Measurements from ENCODE around the gene MAGI2. TPM values are rescaled to one million over a fixed set of nuclear protein-coding genes. Genes with fewer than 3 reads are reported as not detected.

MAGI2 gene
- total and polyA plus RNA-seq, 9 donors, result 7.1 to 20.4 (median 18.7) TPM

- no peak for DNase-seq
- Histone ChIP-seq H3K4me3 (no peak overlapping the region), H3K9me3 (no peaks in the 10 kb centered on the region), H3K27ac (no peak overlapping the region), H3K4me1 (ENCODE audit: insufficient read depth) (peaks cover 2% of the 10 kb centered on the region), H3K27me3 (no peaks in the 10 kb centered on the region), H3K36me3 (no peaks in the 10 kb centered on the region)
- TF ChIP-seq POLR2A (IDR thresholded peaks at IDR 0.05) (no peak), EP300 (IDR thresholded peaks at IDR 0.05) (no peak), CTCF (IDR thresholded peaks at IDR 0.05) (no peak)
- intact Hi-C loops (cut with DNase I), result no loop called here
- WGBS, 3 donors, result 77 to 87% (median 77%) methylated on average over 6 of the region's 6 CpGs
Observed at GRCh38 chr7:78852951-78853350, 600.5 kb downstream of the MAGI2 start.

- 6 to 11% (median 10%) methylated on average over 3 of the region's 3 CpGs for WGBS, 3 donors
- no peak overlapping the region for H3K27ac ChIP-seq
- intact Hi-C loops (cut with DNase I), result no loop called here
- peaks cover 2% of the 10 kb centered on the region for H3K4me1 ChIP-seq (ENCODE audit: insufficient read depth)
- H3K36me3 ChIP-seq, result no peaks in the 10 kb centered on the region
- TF ChIP-seq EP300 (IDR thresholded peaks at IDR 0.05) (no peak), POLR2A (IDR thresholded peaks at IDR 0.05) (no peak), CTCF (IDR thresholded peaks at IDR 0.05) (no peak)
- DNase-seq, result no peak
- no peaks in the 10 kb centered on the region for H3K9me3 ChIP-seq
- H3K4me3 ChIP-seq, result no peak overlapping the region
- H3K27me3 ChIP-seq, result no peaks in the 10 kb centered on the region
Observed at GRCh38 chr7:78850093-78850740, 603.2 kb downstream of the MAGI2 start.

GRCh38 chr7:78845155-78845554 lies 608.3 kb downstream of the MAGI2 start:
- no peaks in the 10 kb centered on the region for H3K36me3 ChIP-seq
- H3K27ac ChIP-seq, result no peak overlapping the region
- intact Hi-C loops (cut with DNase I), result no loop called here
- DNase-seq, result no peak
- no peak for TF ChIP-seq CTCF (IDR thresholded peaks at IDR 0.05)
- TF ChIP-seq EP300 (IDR thresholded peaks at IDR 0.05), result no peak
- no peak for TF ChIP-seq POLR2A (IDR thresholded peaks at IDR 0.05)
- no peaks in the 10 kb centered on the region for H3K27me3 ChIP-seq
- 36 to 46% (median 44%) methylated on average over 1 of the region's 1 CpG for WGBS, 3 donors
- no peaks in the 10 kb centered on the region for H3K9me3 ChIP-seq
- H3K4me1 ChIP-seq (ENCODE audit: insufficient read depth), result no peaks in the 10 kb centered on the region
- no peak overlapping the region for H3K4me3 ChIP-seq

- intact Hi-C loops (cut with DNase I), result no loop called here
- no peak for TF ChIP-seq POLR2A (IDR thresholded peaks at IDR 0.05)
- no peak for DNase-seq
- 31 to 85% (median 43%) methylated on average over 2 of the region's 2 CpGs for WGBS, 3 donors
- Histone ChIP-seq H3K36me3 (no peaks in the 10 kb centered on the region), H3K27me3 (no peaks in the 10 kb centered on the region), H3K27ac (no peak overlapping the region), H3K4me1 (ENCODE audit: insufficient read depth) (no peaks in the 10 kb centered on the region), H3K4me3 (no peak overlapping the region), H3K9me3 (no peaks in the 10 kb centered on the region)
Observed at GRCh38 chr7:78842068-78842467, 611.4 kb downstream of the MAGI2 start.

- DNase-seq, result no peak
- TF ChIP-seq CTCF (IDR thresholded peaks at IDR 0.05) (no peak), POLR2A (IDR thresholded peaks at IDR 0.05) (no peak), EP300 (IDR thresholded peaks at IDR 0.05) (no peak)
- H3K36me3 ChIP-seq, result no peaks in the 10 kb centered on the region
- H3K4me1 ChIP-seq (ENCODE audit: insufficient read depth), result no peaks in the 10 kb centered on the region
- 88 to 91% (median 90%) methylated on average over 5 of the region's 5 CpGs for WGBS, 3 donors
- H3K27ac ChIP-seq, result no peak overlapping the region
- no peaks in the 10 kb centered on the region for H3K9me3 ChIP-seq
- intact Hi-C loops (cut with DNase I), result no loop called here
- H3K4me3 ChIP-seq, result no peak overlapping the region
- no peaks in the 10 kb centered on the region for H3K27me3 ChIP-seq
Observed at GRCh38 chr7:78835897-78836296, 617.6 kb downstream of the MAGI2 start.

All from ovary (tissue), 9 donors.